ENCODE data around the gene MCRIP1.

The MCRIP1 gene

DNA sequence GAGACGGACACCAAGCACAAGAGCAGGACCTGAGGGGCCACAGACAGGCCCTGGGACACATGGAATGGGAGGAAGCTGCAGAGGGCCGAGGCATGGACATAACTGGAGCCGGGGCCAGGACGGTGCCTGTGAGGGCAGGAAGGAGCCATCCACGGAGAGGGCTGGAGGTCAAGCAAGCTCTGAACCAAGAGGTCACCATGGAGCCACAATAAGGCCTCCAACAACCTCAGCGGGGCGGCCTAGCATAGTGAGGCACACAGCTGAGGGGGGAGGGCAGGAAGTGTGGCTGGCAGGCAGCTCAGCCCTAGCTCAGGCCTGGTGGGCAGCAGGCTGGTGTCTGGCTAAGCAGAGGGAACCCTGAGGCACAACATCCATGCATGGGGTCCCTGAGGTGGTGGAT lies 4.4 kb downstream of the MCRIP1 start:
- no peak for DNase-seq (ENCODE audit: low read depth in 1 of 2, low spot score in 1 of 2)
- Histone ChIP-seq H3K27me3 (ENCODE audit: insufficient read depth, poor library complexity, severe bottlenecking) (no peaks in the 10 kb centered on the region), H3K27ac (replicated peaks) (no peak overlapping the region)

GRCh38 chr17:81825841-81826466 lies 7.1 kb downstream of the MCRIP1 start:
- Histone ChIP-seq H3K27ac (replicated peaks) (no peak overlapping the region), H3K27me3 (ENCODE audit: insufficient read depth, poor library complexity, severe bottlenecking) (no peaks in the 10 kb centered on the region), H3K4me3 (replicated peaks; ENCODE audit: insufficient read depth, low read length) (no peak overlapping the region)
- no peak for TF ChIP-seq CTCF (IDR thresholded peaks at IDR 0.05; ENCODE audit: insufficient read depth, low read length)
- no peak for TF ChIP-seq POLR2AphosphoS5 (IDR thresholded peaks at IDR 0.05; ENCODE audit: low read depth)
- TF ChIP-seq GABPA (IDR thresholded peaks at IDR 0.05; ENCODE audit: low read depth), result no peak
- no peak for TF ChIP-seq SPI1 (IDR thresholded peaks at IDR 0.05; ENCODE audit: borderline replicate concordance, low read depth)
- no peak for TF ChIP-seq REST (IDR thresholded peaks at IDR 0.05; ENCODE audit: insufficient replicate concordance, low read depth)
- DNase-seq (ENCODE audit: low read depth in 1 of 2, low spot score in 1 of 2), result no peak

More for the DNA sequence above, 4.4 kb downstream of the MCRIP1 start:
- TF ChIP-seq SPI1 (IDR thresholded peaks at IDR 0.05; ENCODE audit: borderline replicate concordance, low read depth) (no peak), POLR2AphosphoS5 (IDR thresholded peaks at IDR 0.05; ENCODE audit: low read depth) (no peak), CTCF (IDR thresholded peaks at IDR 0.05; ENCODE audit: insufficient read depth, low read length) (no peak), GABPA (IDR thresholded peaks at IDR 0.05; ENCODE audit: low read depth) (no peak), REST (IDR thresholded peaks at IDR 0.05; ENCODE audit: insufficient replicate concordance, low read depth) (no peak)
- no peak overlapping the region for H3K4me3 ChIP-seq (replicated peaks; ENCODE audit: insufficient read depth, low read length)

DNA sequence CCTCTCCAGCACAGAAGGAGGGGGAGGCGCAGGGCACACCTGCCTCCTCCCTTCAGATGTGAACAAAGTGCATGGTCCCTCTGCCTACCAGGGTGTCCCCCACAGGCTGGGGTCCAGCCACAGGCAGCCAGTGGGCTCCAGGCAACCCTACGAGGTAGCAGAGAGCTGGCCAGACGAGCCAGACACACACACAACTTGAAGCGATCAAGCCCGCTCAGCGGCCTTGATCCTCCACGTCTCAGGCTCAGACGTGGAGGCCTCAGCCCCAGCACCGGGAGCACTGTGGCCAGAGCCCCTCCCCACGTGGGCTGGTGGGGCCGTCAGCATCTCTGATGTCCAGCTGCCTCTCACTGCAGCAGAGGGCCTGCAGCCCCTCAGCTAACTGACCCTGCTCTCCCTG lies 8.5 kb downstream of the MCRIP1 start:
- TF ChIP-seq SPI1 (IDR thresholded peaks at IDR 0.05; ENCODE audit: borderline replicate concordance, low read depth) (no peak), CTCF (IDR thresholded peaks at IDR 0.05; ENCODE audit: insufficient read depth, low read length) (no peak), POLR2AphosphoS5 (IDR thresholded peaks at IDR 0.05; ENCODE audit: low read depth) (no peak), REST (IDR thresholded peaks at IDR 0.05; ENCODE audit: insufficient replicate concordance, low read depth) (no peak), GABPA (IDR thresholded peaks at IDR 0.05; ENCODE audit: low read depth) (no peak)
- DNase-seq (ENCODE audit: low read depth in 1 of 2, low spot score in 1 of 2), result no peak
- H3K4me3 ChIP-seq (replicated peaks; ENCODE audit: insufficient read depth, low read length), result no peak overlapping the region
- H3K27ac ChIP-seq (replicated peaks), result no peak overlapping the region
- no peaks in the 10 kb centered on the region for H3K27me3 ChIP-seq (ENCODE audit: insufficient read depth, poor library complexity, severe bottlenecking)
